Effector memory CD8-positive, alpha-beta T cell (primary cell): ENCODE measurements around the gene CELF4.
A peak's percentile ranks its signal among the peaks of the same experiment; 100 is the strongest.

Source experiments
- ATAC-seq: fragments of 150-1000 bp; cut with Tn5 transposase; replicated peaks from 2 replicates; pipeline ENCODE4 v1.10.0; 2021; ENCODE audit warnings: mild to moderate bottlenecking, moderate library complexity
- DNase-seq, 3 experiments: peaks; one replicate each; pipeline ENCODE4 v3.0.0; 2021
- H3K27ac Mint-ChIP-seq, 2 donors: one replicate each; pipeline ENCODE4 v1.8.0; 2022; ENCODE audit warnings: mild to moderate bottlenecking in 2 of 2, mixed read lengths in 2 of 2, moderate library complexity in 2 of 2
- H3K27me3 Mint-ChIP-seq, 2 donors: one replicate each; pipeline ENCODE4 v1.8.0; 2022; ENCODE audit warnings: mixed read lengths in 2 of 2
- H3K36me3 Mint-ChIP-seq: one replicate; pipeline ENCODE4 v1.8.0; 2022; ENCODE audit warnings: mild to moderate bottlenecking, moderate library complexity, mixed read lengths; ENCODE audit not compliant: insufficient read depth
- H3K4me1 Mint-ChIP-seq, 2 donors: one replicate each; pipeline ENCODE4 v1.8.0; 2022; ENCODE audit warnings: low read depth in 2 of 2, mixed read lengths in 2 of 2
- H3K4me3 Mint-ChIP-seq, 2 donors: one replicate each; pipeline ENCODE4 v1.8.0; 2022; ENCODE audit warnings: mild to moderate bottlenecking in 2 of 2, mixed read lengths in 2 of 2, moderate library complexity in 2 of 2
- H3K9me3 Mint-ChIP-seq, 2 donors: one replicate each; pipeline ENCODE4 v1.8.0; 2022; ENCODE audit warnings: mixed read lengths in 2 of 2

Gene CELF4

GRCh38 chr18:37260367-37261093, 305.1 kb downstream of the CELF4 start:
- ATAC-seq (no peak), DNase-seq (no peak)
- Mint-ChIP-seq H3K4me1 (peaks cover 0 to 2% of the 10 kb centered on the region in 2 donors), H3K36me3 (no peaks in the 10 kb centered on the region), H3K27ac (no peak overlapping the region), H3K27me3 (peaks cover 14 to 78% of the 10 kb centered on the region in 2 donors), H3K4me3 (no peak overlapping the region), H3K9me3 (peaks cover 3 to 6% of the 10 kb centered on the region in 2 donors)

- Mint-ChIP-seq H3K9me3 (peaks cover 0 to 6% of the 10 kb centered on the region in 2 donors), H3K36me3 (no peaks in the 10 kb centered on the region), H3K4me3 (no peak overlapping the region), H3K4me1 (peaks cover 0 to 3% of the 10 kb centered on the region in 2 donors), H3K27me3 (peaks cover 23 to 80% of the 10 kb centered on the region in 2 donors), H3K27ac (no peak overlapping the region)
- ATAC-seq (no peak), DNase-seq (no peak)
These were observed 305.9 kb downstream of the CELF4 start for GRCh38 chr18:37259711-37260110.

GRCh38 chr18:37258819-37259218, 306.8 kb downstream of the CELF4 start:
- Mint-ChIP-seq H3K4me3 (no peak overlapping the region), H3K36me3 (no peaks in the 10 kb centered on the region), H3K27me3 (peaks cover 26 to 78% of the 10 kb centered on the region in 2 donors), H3K4me1 (peaks cover 0 to 6% of the 10 kb centered on the region in 2 donors), H3K27ac (no peak overlapping the region), H3K9me3 (peaks cover 0 to 3% of the 10 kb centered on the region in 2 donors)
- no peak for ATAC-seq
- no peak for DNase-seq

- Mint-ChIP-seq H3K36me3 (no peaks in the 10 kb centered on the region), H3K4me1 (peaks cover 0 to 6% of the 10 kb centered on the region in 2 donors), H3K27me3 (peaks cover 26 to 74% of the 10 kb centered on the region in 2 donors), H3K9me3 (no peaks in the 10 kb centered on the region), H3K27ac (no peak overlapping the region), H3K4me3 (no peak overlapping the region)
- ATAC-seq: no peak
- DNase-seq: no peak
These were observed 307.5 kb downstream of the CELF4 start for GRCh38 chr18:37258131-37258530.

- peak overlapping the region; percentile 60 to 70 for H3K4me3 Mint-ChIP-seq
These were observed 310.6 kb downstream of the CELF4 start for GRCh38 chr18:37254973-37255372.

GRCh38 chr18:37254236-37254754, 311.3 kb downstream of the CELF4 start:
- no peak for DNase-seq
- Mint-ChIP-seq H3K27me3 (peaks cover 58 to 88% of the 10 kb centered on the region in 2 donors), H3K36me3 (no peaks in the 10 kb centered on the region), H3K27ac (no peak overlapping the region), H3K4me3 (peak overlapping the region; percentile 60 to 70), H3K4me1 (peaks cover 0 to 6% of the 10 kb centered on the region in 2 donors), H3K9me3 (no peaks in the 10 kb centered on the region)
- no peak for ATAC-seq

More at GRCh38 chr18:37254973-37255372, 310.6 kb downstream of the CELF4 start:
- ATAC-seq (no peak), DNase-seq (no peak)
- Mint-ChIP-seq H3K27me3 (peaks cover 55 to 81% of the 10 kb centered on the region in 2 donors), H3K9me3 (no peaks in the 10 kb centered on the region), H3K4me1 (peaks cover 0 to 6% of the 10 kb centered on the region in 2 donors), H3K36me3 (no peaks in the 10 kb centered on the region), H3K27ac (no peak overlapping the region)

GRCh38 chr18:37253394-37254235, 312.0 kb downstream of the CELF4 start:
- Mint-ChIP-seq H3K27me3 (peaks cover 65 to 89% of the 10 kb centered on the region in 2 donors), H3K36me3 (no peaks in the 10 kb centered on the region)

GRCh38 chr18:37252854-37253393, 312.7 kb downstream of the CELF4 start:
- Mint-ChIP-seq H3K9me3 (no peaks in the 10 kb centered on the region), H3K27me3 (peaks cover 59 to 82% of the 10 kb centered on the region in 2 donors), H3K4me1 (peaks cover 0 to 4% of the 10 kb centered on the region in 2 donors), H3K27ac (no peak overlapping the region), H3K36me3 (no peaks in the 10 kb centered on the region), H3K4me3 (peak overlapping the region; percentile 15)
- no peak for ATAC-seq
- no peak for DNase-seq

More at GRCh38 chr18:37253394-37254235, 312.0 kb downstream of the CELF4 start:
- Mint-ChIP-seq H3K27ac (no peak overlapping the region), H3K9me3 (no peaks in the 10 kb centered on the region), H3K4me3 (peak overlapping the region in 1 of 2 donors; percentile 15), H3K4me1 (peaks cover 0 to 6% of the 10 kb centered on the region in 2 donors)
- no peak for ATAC-seq
- no peak for DNase-seq

- Mint-ChIP-seq H3K27ac (no peak overlapping the region), H3K27me3 (peaks cover 59 to 76% of the 10 kb centered on the region in 2 donors), H3K4me1 (peaks cover 0 to 4% of the 10 kb centered on the region in 2 donors), H3K36me3 (no peaks in the 10 kb centered on the region), H3K9me3 (no peaks in the 10 kb centered on the region), H3K4me3 (peak overlapping the region in 1 of 2 donors; percentile 15)
- DNase-seq (no peak), ATAC-seq (no peak)
These were observed 313.3 kb downstream of the CELF4 start for GRCh38 chr18:37252342-37252741.

- Mint-ChIP-seq H3K27ac (no peak overlapping the region), H3K9me3 (no peaks in the 10 kb centered on the region), H3K4me3 (no peak overlapping the region), H3K36me3 (no peaks in the 10 kb centered on the region), H3K27me3 (peaks cover 59 to 70% of the 10 kb centered on the region in 2 donors), H3K4me1 (peaks cover 0 to 4% of the 10 kb centered on the region in 2 donors)
- no peak for ATAC-seq
- no peak for DNase-seq
These were observed 313.9 kb downstream of the CELF4 start for GRCh38 chr18:37251679-37252078.

- peaks cover 53 to 60% of the 10 kb centered on the region in 2 donors for H3K27me3 Mint-ChIP-seq
- peaks cover 0 to 4% of the 10 kb centered on the region in 2 donors for H3K4me1 Mint-ChIP-seq
- no peaks in the 10 kb centered on the region for H3K9me3 Mint-ChIP-seq
- H3K36me3 Mint-ChIP-seq: no peaks in the 10 kb centered on the region
- ATAC-seq: no peak
- DNase-seq: no peak
- H3K4me3 Mint-ChIP-seq: no peak overlapping the region
- H3K27ac Mint-ChIP-seq: no peak overlapping the region
These were observed 315.5 kb downstream of the CELF4 start for GRCh38 chr18:37249895-37250618.

GRCh38 chr18:37249171-37249886, 316.3 kb downstream of the CELF4 start:
- H3K4me1 Mint-ChIP-seq: no peaks in the 10 kb centered on the region
- no peak overlapping the region for H3K4me3 Mint-ChIP-seq
- DNase-seq (no peak), ATAC-seq (no peak)
- H3K9me3 Mint-ChIP-seq: no peaks in the 10 kb centered on the region
- H3K36me3 Mint-ChIP-seq: no peaks in the 10 kb centered on the region
- peaks cover 51 to 60% of the 10 kb centered on the region in 2 donors for H3K27me3 Mint-ChIP-seq
- no peak overlapping the region for H3K27ac Mint-ChIP-seq
